H54 (cell line): Measurements from ENCODE around the gene SLC6A17.

Source experiments
- DNase-seq: peaks from one replicate; pipeline ENCODE4 v3.0.0; 2011; ENCODE audit warnings: low spot score, mixed read lengths; ENCODE audit not compliant: insufficient read length
- FAIRE-seq: peaks from 3 replicates; lab custom pipeline; 2011; peaks lifted over from hg19 to GRCh38; lab: Jason Lieb, UNC
- POLR2A ChIP-seq: IDR thresholded peaks from 2 replicates; pipeline ENCODE4 v1.6.1; 2011; ENCODE audit warnings: low read depth, mild to moderate bottlenecking, low read length

The SLC6A17 gene

GRCh38 chr1:110218739-110219138 is 68.4 kb downstream of the SLC6A17 start:
- no peak for TF ChIP-seq POLR2A
- FAIRE-seq: no peak
- DNase-seq: no peak

GRCh38 chr1:110220324-110220723 is 70.0 kb downstream of the SLC6A17 start:
- no peak for DNase-seq
- TF ChIP-seq POLR2A: no peak
- no peak for FAIRE-seq

- FAIRE-seq (no peak), DNase-seq (no peak)
- TF ChIP-seq POLR2A: no peak
Observed at GRCh38 chr1:110221119-110221518, 70.8 kb downstream of the SLC6A17 start.

- no peak for TF ChIP-seq POLR2A
- no peak for FAIRE-seq
Observed at GRCh38 chr1:110223127-110223526, 72.8 kb downstream of the SLC6A17 start.

GRCh38 chr1:110223581-110223980 is 73.3 kb downstream of the SLC6A17 start:
- TF ChIP-seq POLR2A: no peak
- FAIRE-seq: no peak

More at GRCh38 chr1:110223127-110223526, 72.8 kb downstream of the SLC6A17 start:
- no peak for DNase-seq

GRCh38 chr1:110224240-110224995 is 74.1 kb downstream of the SLC6A17 start:
- no peak for TF ChIP-seq POLR2A
- DNase-seq (no peak), FAIRE-seq (no peak)

More at GRCh38 chr1:110223581-110223980, 73.3 kb downstream of the SLC6A17 start:
- no peak for DNase-seq

- no peak for FAIRE-seq
- DNase-seq: no peak
- no peak for TF ChIP-seq POLR2A
Observed at GRCh38 chr1:110225212-110225611, 74.9 kb downstream of the SLC6A17 start.

- no peak for TF ChIP-seq POLR2A
- no peak for DNase-seq
- no peak for FAIRE-seq
Observed at GRCh38 chr1:110225756-110226404, 75.6 kb downstream of the SLC6A17 start.

GRCh38 chr1:110227774-110228173 is 77.5 kb downstream of the SLC6A17 start:
- FAIRE-seq: no peak
- no peak for TF ChIP-seq POLR2A
- DNase-seq: no peak

GRCh38 chr1:110228381-110228780 is 78.1 kb downstream of the SLC6A17 start:
- no peak for TF ChIP-seq POLR2A
- DNase-seq (no peak), FAIRE-seq (no peak)

GRCh38 chr1:110228869-110229268 is 78.6 kb downstream of the SLC6A17 start:
- TF ChIP-seq POLR2A: no peak
- DNase-seq (no peak), FAIRE-seq (no peak)

- FAIRE-seq (no peak), DNase-seq (no peak)
- TF ChIP-seq POLR2A: no peak
Observed at GRCh38 chr1:110229348-110230001, 79.2 kb downstream of the SLC6A17 start.

GRCh38 chr1:110230381-110231199 is 80.3 kb downstream of the SLC6A17 start:
- no peak for FAIRE-seq
- no peak for TF ChIP-seq POLR2A
- no peak for DNase-seq
